ENCODE measurements around the gene COBLL1.

COBLL1 gene

DNA sequence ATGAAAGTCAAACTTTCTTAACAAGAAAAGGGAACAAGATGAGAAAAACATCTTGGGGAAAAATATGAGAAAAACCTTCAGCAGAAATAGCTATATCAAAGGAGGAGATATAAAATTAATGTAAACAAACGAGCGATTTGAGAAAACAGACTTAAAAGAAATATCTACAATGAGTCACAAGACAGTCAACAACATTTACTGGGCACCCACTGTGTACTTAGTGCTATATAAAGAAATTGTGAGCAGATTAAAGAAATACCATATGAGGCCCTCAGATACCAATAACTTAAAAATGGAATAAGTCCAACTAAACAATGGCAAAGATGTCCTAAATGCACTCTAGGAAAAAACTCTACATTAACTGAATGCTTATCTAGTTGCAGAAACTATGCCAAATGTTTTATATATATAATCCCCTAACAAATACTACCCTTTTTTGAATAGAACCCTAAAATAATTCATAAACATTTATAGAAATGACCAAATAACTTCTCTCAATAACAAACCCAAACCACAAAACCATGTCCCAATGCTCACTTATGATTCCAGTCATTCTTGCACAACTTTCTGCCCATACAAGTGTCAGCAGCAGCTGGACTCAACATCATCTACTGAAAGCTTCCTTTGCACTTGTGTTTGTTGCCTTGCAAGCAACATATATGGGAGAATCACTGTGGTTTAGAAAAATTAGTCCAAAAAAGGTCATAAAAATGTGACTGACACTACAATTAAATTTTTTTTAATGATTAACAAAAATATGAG lies 83.5 kb downstream of the COBLL1 start:
- peak; percentile 51 for DNase-seq (ENCODE audit: low read depth, low spot score)

DNA sequence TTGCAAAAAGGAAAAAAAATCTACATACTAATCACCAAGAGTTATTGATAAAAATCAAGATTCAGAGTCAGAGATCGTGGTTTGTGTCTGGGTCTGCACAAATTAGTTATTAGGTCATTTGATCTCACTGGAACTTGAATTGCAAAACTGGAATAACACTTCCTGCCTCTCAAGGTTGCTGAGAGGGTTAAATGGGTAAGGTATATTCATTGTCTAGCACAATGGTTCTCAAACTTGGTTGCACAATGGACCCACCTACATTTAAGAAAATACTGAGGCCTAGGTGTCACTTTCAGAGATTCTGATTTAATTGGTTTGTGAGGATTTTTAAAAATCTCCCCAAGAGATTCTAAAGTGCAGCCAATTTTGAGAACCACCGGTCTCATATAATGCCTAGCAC lies 84.8 kb downstream of the COBLL1 start:
- DNase-seq (ENCODE audit: low read depth, low spot score): no peak

DNA sequence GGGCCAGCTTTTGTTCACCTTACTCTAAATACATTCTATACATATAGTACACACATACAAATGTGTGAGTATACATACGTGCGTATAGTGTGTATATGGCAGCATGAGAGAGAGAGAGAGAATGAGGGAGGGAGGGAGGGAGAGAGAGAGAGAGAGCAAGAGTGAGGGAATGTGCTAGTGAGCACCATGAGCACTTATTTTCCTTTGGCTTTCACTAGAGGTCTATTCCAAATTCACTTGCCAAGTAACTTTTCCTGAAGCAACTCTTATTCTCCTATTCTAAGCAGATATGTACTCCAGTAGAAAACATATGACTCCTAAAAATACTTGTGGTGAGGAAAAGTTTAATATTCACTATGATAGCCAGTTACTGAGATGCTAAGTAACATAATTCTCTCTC lies 85.7 kb downstream of the COBLL1 start:
- DNase-seq (ENCODE audit: low read depth, low spot score): no peak

DNA sequence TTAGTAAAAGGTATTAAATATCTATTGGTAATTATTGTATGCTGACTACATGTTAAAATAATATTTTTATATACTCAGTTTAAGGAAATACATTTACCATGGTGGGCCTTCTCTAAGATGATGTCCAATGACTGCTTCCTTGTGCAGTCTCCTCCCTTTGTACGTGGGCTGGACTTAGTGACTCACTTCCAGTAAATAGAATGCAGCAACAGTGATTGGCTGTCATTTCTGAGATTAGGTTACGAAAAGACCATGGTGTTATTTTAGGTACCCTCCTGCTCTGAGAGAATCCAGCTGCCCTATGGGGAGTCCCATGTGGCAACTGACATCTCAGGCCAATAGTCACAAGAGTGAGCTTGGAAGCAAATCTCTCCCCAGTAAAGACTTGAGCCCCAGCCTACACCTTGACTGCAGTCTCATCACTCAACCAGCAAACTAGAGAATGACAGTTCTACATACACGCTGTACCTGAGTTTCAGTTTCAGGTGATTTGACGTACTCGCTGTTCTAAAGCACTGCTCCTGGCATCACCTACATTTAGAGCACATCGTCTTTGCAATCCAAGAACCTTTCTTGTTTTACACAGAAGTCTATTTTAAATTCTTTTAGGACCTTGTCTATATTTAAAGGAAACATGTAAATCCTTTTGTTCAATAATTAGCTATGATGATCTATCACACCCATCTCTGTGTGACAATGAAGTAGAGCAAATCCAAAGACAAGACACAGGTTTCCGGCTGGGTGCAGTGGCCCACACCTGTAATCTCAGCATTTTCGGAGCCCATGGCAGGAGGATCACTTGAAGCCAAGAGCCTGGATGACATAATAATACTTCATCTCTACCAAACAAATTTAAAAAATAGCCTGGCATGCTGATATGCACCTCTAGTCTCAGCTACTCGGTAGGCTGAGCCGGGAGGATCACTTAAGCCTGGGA lies 87.2 kb downstream of the COBLL1 start:
- no peak for DNase-seq (ENCODE audit: low read depth, low spot score)

DNA sequence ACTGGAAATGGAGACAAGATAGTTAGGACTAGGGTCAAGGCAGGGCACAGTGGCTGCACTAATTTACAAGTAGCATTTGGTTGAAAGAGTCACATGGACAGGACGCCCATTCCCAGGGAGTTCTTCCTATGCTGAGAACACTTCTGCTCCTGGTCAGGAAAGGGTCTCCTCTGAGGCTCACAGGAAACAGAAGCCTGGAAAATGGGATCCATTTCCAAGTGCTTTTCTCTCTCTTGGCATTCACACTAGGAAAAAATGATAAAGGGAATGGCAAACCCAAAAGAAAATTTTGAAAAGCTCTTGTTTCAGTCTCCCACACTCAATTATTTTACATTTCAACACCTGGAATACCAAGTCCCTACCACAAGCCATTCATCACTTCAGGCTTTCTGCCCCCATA lies 88.7 kb downstream of the COBLL1 start:
- no peak for DNase-seq (ENCODE audit: low read depth, low spot score)

DNA sequence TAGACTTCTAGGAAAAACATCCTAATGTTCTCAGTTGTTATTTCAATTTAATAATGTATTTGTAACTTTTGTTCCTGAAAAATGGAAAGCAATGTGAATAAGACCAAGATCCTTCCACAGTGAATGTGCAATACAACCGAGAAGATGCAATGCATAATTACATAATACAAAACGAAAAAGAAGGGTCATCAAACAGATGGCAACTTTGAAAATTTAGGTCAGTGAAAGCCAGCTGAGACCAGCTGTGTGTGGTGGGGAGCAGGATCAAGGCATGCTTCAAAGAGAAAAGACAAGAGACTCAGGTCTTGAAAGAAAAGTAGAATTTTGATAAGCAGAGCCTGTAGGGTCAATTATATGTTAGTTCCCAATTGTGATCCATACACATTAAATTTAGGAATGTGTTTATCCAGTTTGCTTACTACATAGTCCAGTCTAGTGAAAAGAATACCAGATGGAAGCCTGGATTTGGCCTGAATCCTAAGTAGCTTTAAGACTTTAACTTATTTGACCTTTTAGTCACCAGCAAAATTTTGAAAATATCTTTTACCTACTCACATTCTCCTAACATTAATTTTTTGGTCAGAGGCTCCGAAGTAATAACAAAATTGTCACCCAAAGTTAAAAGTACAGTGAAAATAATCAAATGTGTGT lies 93.7 kb downstream of the COBLL1 start:
- no peak for DNase-seq (ENCODE audit: low read depth, low spot score)

DNA sequence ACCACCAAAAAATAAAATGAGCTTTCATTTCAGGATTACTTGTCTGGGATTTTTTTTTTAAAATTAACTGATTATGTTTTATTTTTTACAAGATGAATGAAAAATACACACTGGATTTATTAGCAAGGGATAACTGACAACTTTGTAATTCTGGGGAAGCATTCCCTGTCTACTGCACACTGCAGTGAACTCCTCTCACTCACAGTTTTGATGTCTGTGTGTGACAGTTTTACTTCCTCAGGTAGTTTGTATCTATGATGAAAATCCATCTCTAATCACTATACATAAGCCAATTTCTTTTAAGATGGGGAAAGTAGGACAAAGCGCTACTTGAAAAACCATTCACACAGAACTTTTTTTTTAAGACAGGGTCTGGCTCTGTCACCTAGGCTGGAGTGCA lies 94.5 kb downstream of the COBLL1 start:
- no peak for DNase-seq (ENCODE audit: low read depth, low spot score)

DNA sequence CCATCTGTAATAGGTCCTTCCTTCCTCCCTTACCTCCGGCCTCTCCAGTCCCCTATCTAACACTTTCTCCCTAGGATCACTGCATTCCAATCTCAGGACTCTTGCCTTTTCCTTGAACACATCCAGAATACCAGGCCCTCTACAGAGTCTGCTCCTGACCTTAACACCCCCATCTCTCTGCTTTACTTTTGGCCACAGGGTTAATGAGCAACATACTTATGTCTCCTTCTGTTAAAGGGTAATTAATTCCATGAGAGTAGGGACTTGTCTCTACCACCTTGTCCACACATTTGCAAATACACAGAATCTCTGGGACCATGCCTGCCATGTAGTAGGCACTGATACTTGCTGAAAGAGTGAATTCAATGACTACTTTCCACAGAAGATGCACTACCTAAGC lies 94.9 kb downstream of the COBLL1 start:
- DNase-seq (ENCODE audit: low read depth, low spot score): no peak

DNA sequence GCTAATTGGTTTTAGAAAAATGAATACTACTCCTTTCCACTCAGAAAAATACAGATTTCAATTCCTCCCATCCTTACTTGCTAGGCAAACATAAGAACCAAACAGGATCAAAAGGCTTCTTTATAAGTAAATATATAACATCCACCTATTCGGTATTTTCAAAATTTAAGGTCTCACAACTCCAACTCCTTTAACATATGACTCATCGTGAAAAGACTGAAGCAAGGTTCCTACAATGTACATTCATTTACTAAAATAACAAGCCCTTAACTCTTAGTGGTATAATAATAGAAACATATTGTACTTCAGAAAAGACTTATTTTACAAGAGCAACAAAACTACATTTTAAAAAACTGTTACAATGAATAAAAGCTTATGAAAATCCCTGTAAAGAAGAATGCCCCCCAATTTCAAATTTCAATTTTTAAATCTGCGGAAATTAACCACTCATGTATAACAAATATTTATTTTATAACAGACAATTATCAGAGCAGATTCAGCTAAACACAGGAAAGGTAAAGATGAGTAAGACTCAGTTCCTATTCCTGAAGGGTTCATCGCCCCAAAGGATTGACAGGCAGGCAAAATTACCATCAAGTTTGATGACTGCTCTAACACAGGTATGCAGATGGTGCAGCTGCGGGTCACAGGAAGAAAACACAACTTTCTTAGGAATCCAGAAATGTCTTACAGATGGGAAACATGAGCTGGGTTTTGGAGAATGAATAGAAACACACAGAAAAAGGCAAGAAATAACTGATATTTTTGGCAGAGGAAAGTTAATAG lies 96.4 kb downstream of the COBLL1 start:
- DNase-seq (ENCODE audit: low read depth, low spot score): no peak

DNA sequence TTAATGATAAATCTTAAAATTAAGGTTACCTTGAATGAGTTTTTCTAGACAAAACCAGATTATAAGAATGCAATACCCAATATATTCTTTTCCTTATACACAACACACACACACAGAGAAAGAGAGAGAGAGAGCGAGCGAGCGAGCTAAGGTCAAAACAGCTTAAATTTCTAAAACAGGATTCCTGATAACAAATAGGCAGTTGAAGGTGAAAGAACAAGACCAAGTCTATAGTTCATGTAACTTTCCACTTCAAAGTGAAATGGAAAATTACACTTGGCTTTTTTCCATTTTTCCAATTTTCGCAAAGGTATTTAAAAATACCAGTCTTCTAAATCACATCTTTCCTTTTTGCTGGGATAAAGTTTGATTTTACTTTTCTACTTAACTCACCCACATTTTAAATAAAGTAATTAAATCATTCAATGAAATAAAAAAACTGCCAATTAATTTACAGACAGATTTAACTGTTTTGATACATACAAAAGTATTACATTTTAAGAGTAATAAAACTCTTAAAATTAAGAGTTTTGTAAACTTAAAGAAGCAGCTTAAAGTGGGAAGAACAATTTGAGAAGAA lies 98.8 kb downstream of the COBLL1 start:
- DNase-seq (ENCODE audit: low read depth, low spot score): no peak

DNA sequence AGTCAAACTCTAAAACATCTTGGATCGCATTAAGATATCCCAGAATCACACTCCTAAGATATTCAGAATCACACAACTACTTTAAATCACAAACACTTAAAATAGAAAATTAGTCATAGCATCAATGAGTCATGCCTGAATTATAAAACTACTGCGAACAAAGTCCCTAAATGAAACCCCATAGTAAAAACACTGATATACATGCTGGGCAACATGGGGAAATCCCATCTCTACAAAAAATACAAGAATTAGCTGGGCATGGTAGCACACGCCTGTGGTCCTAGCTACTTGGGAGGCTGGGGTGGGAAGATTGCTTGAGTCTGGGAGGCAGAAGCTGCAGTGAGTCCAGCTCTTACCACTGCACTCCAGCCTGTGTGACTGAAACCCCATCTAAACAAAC lies 101.7 kb downstream of the COBLL1 start:
- peak; percentile 21 for DNase-seq (ENCODE audit: low read depth, low spot score)

DNA sequence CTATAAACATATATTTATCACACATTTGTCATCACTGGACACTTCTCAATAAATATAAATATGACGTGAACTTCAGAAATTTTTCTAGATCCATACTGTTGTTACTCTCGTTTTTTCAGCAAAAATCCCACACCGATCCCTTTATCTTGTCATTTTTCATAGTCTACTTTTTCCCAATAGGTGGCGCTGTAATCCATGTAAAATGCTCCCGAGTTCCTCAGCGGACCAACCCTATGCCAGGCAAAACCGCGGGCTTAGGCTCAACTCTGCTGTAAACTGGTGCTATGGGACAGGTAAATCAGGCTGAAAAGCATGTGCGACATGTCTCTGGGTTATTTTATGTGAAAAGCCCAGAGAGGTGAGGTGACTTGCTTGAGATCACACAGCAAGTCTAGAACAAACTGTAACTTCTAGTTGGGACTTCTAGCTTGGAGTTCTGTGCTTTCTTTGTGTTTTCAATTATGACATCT lies 104.0 kb downstream of the COBLL1 start:
- peak; percentile 10 for DNase-seq (ENCODE audit: low read depth, low spot score)

DNA sequence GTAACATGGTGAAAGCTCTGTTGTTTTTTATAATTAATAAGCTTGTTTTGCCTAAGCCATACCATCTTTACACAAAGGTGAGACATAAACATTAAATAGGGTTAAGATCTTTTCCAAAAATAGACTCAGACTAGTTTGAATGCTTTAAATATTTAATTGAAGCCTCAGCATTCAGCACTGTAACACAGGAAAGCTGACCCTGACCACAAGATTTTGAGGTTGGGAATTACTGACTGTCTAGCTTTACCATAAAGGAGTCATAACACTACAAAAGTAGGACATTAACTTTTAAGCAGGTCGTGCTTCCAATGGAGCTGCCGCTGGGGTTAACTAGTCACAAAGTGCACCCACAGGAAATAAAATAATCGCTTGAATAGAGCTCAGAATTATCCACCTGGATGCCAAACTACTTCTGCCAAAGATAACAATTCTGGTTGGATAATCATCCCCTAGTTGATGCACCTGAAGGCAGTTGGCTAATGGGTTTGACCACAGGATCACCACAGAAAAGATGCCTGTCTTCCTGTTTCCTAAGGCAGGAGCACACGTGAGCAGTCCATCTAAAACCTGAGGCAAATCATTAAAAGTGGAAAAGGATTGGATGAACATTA lies 106.2 kb downstream of the COBLL1 start:
- DNase-seq (ENCODE audit: low read depth, low spot score): no peak

DNA sequence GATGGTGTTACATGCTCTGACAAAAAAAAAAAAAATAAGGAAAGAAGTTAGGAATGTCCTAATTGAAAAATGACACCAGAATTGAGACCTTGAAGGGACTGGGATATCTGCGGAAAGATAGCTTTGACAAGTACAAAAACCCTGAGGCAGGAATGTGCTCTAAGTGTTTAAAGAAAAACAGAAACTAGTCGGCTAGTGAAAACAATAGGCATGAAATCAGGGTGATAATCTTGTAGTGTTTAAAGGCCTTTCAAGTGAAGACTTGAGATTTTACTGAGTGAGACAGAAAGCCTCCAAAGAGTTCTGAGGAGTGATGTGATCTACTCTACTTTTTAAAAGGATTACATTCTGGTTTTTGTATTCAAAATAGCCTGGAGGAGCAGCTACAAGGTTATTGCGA lies 107.4 kb downstream of the COBLL1 start:
- no peak for DNase-seq (ENCODE audit: low read depth, low spot score)

DNA sequence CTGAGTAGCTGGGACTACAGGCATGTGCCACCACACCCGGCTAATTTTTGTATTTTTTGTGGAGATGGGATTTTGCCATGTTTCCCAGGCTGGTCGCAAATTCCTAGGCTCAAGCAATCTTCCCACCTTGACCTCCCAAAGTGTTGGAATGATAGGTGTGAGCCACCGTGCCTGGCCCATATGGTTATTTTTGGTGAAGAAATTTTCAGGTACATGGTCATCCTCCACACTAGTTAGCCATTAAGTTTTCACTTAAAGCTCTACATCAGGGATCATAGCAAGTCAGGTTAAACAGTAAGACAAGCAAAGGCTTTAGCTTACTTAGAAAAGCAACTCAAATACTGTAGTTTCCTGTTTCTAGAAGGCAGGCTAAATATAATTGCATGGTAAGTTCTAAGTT lies 116.1 kb downstream of the COBLL1 start:
- DNase-seq (ENCODE audit: low read depth, low spot score): no peak

DNA sequence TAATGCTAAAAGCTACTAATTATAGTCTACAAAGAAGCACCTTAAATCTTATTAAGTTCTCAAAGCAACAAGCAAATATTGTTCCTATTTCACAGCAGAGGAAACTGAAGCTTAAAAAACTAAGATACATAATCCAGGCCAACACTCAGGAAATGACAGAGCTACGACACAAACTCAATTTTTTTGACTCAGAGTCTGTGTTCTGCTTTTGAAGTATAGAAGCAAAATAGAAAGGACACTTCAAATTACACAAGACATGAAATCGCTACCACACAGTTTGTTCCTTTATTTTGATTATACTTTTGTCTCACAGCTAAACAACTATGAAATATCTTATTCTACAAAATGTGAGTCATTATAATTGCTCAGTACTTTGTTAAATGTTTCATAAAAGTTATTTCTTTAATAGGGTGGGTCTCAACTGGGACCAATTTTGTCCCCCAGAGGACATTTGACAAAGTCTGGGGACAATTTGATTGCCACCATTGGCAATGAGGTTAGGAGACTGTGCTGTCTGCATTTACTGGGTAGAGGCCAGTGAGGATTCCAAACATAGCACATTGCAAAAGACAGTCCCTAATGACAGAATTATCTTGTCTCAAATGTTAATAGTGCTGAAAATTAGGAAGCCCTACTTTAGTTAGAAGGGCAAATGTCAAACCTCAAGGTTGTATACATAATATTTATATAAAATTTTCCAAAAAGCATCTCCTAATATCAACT lies 118.8 kb downstream of the COBLL1 start:
- no peak for DNase-seq (ENCODE audit: low read depth, low spot score)

DNA sequence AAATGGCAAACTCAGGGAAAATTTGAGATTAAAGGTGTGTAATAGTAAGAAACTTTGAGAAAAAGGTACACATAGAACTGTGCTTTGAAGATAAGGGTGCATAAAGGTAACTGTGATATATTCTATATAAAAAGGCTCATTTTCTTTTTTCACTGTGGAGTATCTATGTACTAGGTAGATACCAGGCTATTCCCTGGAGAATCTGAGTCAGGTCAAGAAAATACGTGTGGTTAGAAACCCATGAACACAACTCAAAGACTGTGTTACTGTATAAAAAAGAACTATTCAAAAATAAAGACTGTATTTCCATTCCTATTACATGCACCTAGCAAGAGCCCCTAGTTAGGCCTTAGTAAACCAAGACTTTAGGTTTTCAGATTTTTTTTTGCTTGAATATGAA lies 120.2 kb downstream of the COBLL1 start:
- no peak for DNase-seq (ENCODE audit: low read depth, low spot score)

DNA sequence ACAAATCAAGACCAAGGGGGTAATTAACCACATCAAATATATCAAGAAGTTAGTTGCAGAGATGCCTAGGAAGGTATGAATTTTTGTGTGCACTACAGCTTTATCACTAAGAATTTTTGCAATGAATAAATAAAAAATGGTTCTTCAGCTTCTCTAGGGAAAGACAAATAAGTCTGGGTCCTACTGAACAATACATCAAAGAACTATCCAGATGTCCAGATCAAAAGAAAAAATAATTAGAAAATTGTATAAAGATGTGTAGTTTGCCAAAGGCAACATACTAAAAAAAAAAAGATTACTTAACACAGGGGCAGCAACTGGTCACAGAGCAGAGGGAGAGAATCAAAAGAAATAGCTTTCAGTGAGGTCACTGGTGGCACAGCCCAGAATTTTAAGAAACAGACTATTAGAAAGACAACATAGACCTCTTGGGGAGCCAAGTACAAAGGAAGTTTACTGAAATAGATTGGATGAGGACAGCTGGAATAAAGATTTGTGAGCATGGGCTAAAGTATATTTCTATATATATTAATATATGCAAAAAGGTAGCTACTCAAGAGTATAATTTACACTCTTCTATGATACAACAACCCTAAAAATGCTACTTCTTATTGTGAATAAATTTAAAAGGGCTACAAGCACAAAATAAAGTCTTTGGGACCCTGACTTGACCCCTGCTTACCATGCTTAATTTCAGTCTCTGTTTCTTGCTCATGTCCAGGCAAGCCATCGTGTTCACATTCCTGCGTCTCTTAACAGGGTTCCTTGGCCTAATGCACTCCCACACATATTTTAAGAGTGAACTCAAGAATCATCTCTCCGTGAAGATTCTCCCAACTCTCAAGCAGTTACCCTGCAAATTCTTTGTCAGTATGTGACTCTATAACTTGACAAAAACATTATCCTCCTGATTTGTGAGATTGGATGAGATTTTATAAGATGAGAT lies 121.4 kb downstream of the COBLL1 start:
- peak; percentile 12 for DNase-seq (ENCODE audit: low read depth, low spot score)
